Stomach smooth muscle (tissue), 2 donors: ENCODE data around the gene BCL10.
A peak's percentile ranks its signal among the peaks of the same experiment; 100 is the strongest.

ENCODE experiments used
- H3K27ac ChIP-seq: one replicate; pipeline ENCODE4 v1.7.0; 2013; ENCODE audit warnings: mild to moderate bottlenecking, low read length, inconsistent platforms
- H3K27me3 ChIP-seq, 2 donors: one replicate each; pipeline ENCODE4 v1.7.0; 2013; ENCODE audit warnings: low read length in 2 of 2; ENCODE audit not compliant: insufficient read depth in 2 of 2, control insufficient read depth in 1 of 2
- H3K36me3 ChIP-seq, 2 donors: one replicate each; pipeline ENCODE4 v1.7.0; 2013; ENCODE audit warnings: low read length in 2 of 2; ENCODE audit not compliant: control insufficient read depth in 2 of 2, insufficient read depth in 2 of 2
- H3K4me1 ChIP-seq: one replicate; pipeline ENCODE4 v1.7.0; 2013; ENCODE audit warnings: low read length; ENCODE audit not compliant: control insufficient read depth, insufficient read depth
- H3K4me3 ChIP-seq, 2 donors: one replicate each; pipeline ENCODE4 v1.7.0; 2013; ENCODE audit warnings: low read length in 2 of 2
- H3K9ac ChIP-seq, 2 donors: one replicate each; pipeline ENCODE4 v1.7.0; 2013; ENCODE audit warnings: low read length in 2 of 2, mild to moderate bottlenecking in 1 of 2
- H3K9me3 ChIP-seq, 2 donors: one replicate each; pipeline ENCODE4 v1.7.0; 2013; ENCODE audit warnings: low read length in 2 of 2; ENCODE audit not compliant: control insufficient read depth in 2 of 2
- donor health status: healthy.
- donor health status: Pancreatic carcinoma.

Gene BCL10

GRCh38 chr1:85223334-85223733 lies 53.1 kb downstream of the BCL10 start:
- Histone ChIP-seq H3K4me3 (no peak overlapping the region), H3K27me3 (no peaks in the 10 kb centered on the region), H3K9ac (no peak overlapping the region), H3K27ac (peak overlapping the region; percentile 92), H3K4me1 (peaks cover 26% of the 10 kb centered on the region), H3K36me3 (no peaks in the 10 kb centered on the region), H3K9me3 (no peaks in the 10 kb centered on the region)

GRCh38 chr1:85220756-85221201 lies 55.7 kb downstream of the BCL10 start:
- Histone ChIP-seq H3K4me3 (no peak overlapping the region), H3K27me3 (no peaks in the 10 kb centered on the region), H3K36me3 (no peaks in the 10 kb centered on the region), H3K9me3 (no peaks in the 10 kb centered on the region), H3K9ac (peak overlapping the region in 1 of 2 donors; percentile 52), H3K27ac (peak overlapping the region; percentile 92), H3K4me1 (peaks cover 24% of the 10 kb centered on the region)

- H3K9ac ChIP-seq: peak overlapping the region in 1 of 2 donors; percentile 55
- H3K4me3 ChIP-seq: no peak overlapping the region
- no peaks in the 10 kb centered on the region for H3K36me3 ChIP-seq
- no peaks in the 10 kb centered on the region for H3K9me3 ChIP-seq
- peak overlapping the region; percentile 92 for H3K27ac ChIP-seq
- H3K4me1 ChIP-seq: peaks cover 23% of the 10 kb centered on the region
- no peaks in the 10 kb centered on the region for H3K27me3 ChIP-seq
These were observed 56.4 kb downstream of the BCL10 start for GRCh38 chr1:85219853-85220610.

- Histone ChIP-seq H3K27ac (no peak overlapping the region), H3K4me1 (peaks cover 18% of the 10 kb centered on the region), H3K36me3 (no peaks in the 10 kb centered on the region), H3K4me3 (no peak overlapping the region), H3K9ac (no peak overlapping the region), H3K9me3 (no peaks in the 10 kb centered on the region), H3K27me3 (no peaks in the 10 kb centered on the region)
These were observed 59.7 kb downstream of the BCL10 start for GRCh38 chr1:85216697-85217096.
